ENCODE results near the gene PDCD1. TPM values are rescaled to one million over a fixed set of nuclear protein-coding genes. Genes with fewer than 3 reads are reported as not detected.

Gene PDCD1
- total RNA-seq, 1 experiment from 2014 or later: 0.22 TPM

DNA sequence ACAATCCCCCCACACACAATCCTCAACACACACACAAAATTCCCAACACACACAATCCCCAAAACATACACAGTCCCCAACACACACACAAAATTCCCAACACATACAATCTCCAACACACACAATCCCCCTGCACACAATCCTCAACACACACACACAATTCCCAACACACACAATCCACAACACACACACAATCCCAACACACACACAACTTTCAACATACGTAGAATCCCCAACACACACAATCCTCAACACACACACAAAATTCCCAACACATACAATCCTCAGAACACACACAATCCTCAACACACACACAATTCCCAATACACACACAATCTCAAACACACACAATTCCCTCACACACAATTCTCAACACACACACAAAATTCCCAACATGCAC is 2.6 kb upstream of the PDCD1 start:
- Histone ChIP-seq H3K79me2 (ENCODE audit: insufficient read depth, low read length) (no peaks in the 10 kb centered on the region), H3K9ac (ENCODE audit: low read length) (no peak overlapping the region), H3K27ac (ENCODE audit: low read depth, low read length) (no peak overlapping the region), H4K20me1 (ENCODE audit: insufficient read depth) (no peaks in the 10 kb centered on the region), H3K4me3 (replicated peaks in 1 of 2; ENCODE audit: low read depth in 1 of 2, low read length in 2 of 2) (no peak overlapping the region), H3K9me2 (ENCODE audit: insufficient read depth) (no peaks in the 10 kb centered on the region), H2AFZ (ENCODE audit: low read depth, low read length, poor library complexity, severe bottlenecking) (no peak overlapping the region), H3K27me3 (ENCODE audit: insufficient read depth, low read length) (no peaks in the 10 kb centered on the region), H3K4me1 (ENCODE audit: control insufficient read depth in 1 of 2, insufficient read depth in 2 of 2, low read length in 2 of 2) (no peaks in the 10 kb centered on the region; a peak in 1 of 4 replicates), H3K36me3 (ENCODE audit: control insufficient read depth in 1 of 2, insufficient read depth in 2 of 2, low read length in 2 of 2) (no peaks in the 10 kb centered on the region), H3K9me3 (ENCODE audit: control insufficient read depth in 1 of 2, insufficient read depth in 1 of 2, low read depth in 1 of 2, low read length in 2 of 2) (peaks cover 0 to 9% of the 10 kb centered on the region in 2 experiments; a peak in 1 of 4 replicates), H3K4me2 (ENCODE audit: low read length) (no peak overlapping the region)
- CTCF ChIA-PET: no interaction called here
- no peak for DNase-seq (ENCODE audit: low read depth, low spot score)
- BruUV-seq (replicated peaks): no TSS peak
- POLR2A ChIA-PET: no interaction called here
- ATAC-seq: no peak
- RAD21 ChIA-PET (ENCODE audit: low non-redundant PET in 1 of 2, low total read pairs in 2 of 2, uncharacterized antibody in 2 of 2, unreplicated experiment in 2 of 2): no interaction called here
- intact Hi-C loops (cut with micrococcal nuclease): no loop called here
- TF ChIP-seq TCF7L2 (IDR thresholded peaks at IDR 0.05; ENCODE audit: borderline replicate concordance, extremely low read depth, insufficient read depth, insufficient read length) (no peak), POLR2A (IDR thresholded peaks at IDR 0.05; ENCODE audit: borderline replicate concordance, extremely low read depth, insufficient read depth, insufficient read length) (no peak), ZFX (IDR thresholded peaks at IDR 0.05) (no peak), ZNF274 (IDR thresholded peaks at IDR 0.05; ENCODE audit: low read depth, low read length) (no peak), CBX3 (IDR thresholded peaks at IDR 0.05; ENCODE audit: low read depth) (no peak), YY1 (IDR thresholded peaks at IDR 0.05; ENCODE audit: extremely low read depth, insufficient replicate concordance, low read depth, low read length) (no peak), SRF (IDR thresholded peaks at IDR 0.05; ENCODE audit: low read depth) (no peak), SP1 (IDR thresholded peaks at IDR 0.05; ENCODE audit: low read depth) (no peak), FOSL1 (IDR thresholded peaks at IDR 0.05; ENCODE audit: low read depth) (no peak), EZH2phosphoT487 (IDR thresholded peaks at IDR 0.05; ENCODE audit: borderline replicate concordance) (no peak), RAD21 (IDR thresholded peaks at IDR 0.05; ENCODE audit: low read depth) (no peak)
- TF ChIP-seq, protein P1, sequence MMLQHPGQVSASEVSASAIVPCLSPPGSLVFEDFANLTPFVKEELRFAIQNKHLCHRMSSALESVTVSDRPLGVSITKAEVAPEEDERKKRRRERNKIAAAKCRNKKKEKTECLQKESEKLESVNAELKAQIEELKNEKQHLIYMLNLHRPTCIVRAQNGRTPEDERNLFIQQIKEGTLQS (IDR thresholded peaks at IDR 0.05): no peak
- TF ChIP-seq, protein P2, sequence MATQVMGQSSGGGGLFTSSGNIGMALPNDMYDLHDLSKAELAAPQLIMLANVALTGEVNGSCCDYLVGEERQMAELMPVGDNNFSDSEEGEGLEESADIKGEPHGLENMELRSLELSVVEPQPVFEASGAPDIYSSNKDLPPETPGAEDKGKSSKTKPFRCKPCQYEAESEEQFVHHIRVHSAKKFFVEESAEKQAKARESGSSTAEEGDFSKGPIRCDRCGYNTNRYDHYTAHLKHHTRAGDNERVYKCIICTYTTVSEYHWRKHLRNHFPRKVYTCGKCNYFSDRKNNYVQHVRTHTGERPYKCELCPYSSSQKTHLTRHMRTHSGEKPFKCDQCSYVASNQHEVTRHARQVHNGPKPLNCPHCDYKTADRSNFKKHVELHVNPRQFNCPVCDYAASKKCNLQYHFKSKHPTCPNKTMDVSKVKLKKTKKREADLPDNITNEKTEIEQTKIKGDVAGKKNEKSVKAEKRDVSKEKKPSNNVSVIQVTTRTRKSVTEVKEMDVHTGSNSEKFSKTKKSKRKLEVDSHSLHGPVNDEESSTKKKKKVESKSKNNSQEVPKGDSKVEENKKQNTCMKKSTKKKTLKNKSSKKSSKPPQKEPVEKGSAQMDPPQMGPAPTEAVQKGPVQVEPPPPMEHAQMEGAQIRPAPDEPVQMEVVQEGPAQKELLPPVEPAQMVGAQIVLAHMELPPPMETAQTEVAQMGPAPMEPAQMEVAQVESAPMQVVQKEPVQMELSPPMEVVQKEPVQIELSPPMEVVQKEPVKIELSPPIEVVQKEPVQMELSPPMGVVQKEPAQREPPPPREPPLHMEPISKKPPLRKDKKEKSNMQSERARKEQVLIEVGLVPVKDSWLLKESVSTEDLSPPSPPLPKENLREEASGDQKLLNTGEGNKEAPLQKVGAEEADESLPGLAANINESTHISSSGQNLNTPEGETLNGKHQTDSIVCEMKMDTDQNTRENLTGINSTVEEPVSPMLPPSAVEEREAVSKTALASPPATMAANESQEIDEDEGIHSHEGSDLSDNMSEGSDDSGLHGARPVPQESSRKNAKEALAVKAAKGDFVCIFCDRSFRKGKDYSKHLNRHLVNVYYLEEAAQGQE (IDR thresholded peaks at IDR 0.05; ENCODE audit: low read depth): no peak
- TF ChIP-seq, protein P3, sequence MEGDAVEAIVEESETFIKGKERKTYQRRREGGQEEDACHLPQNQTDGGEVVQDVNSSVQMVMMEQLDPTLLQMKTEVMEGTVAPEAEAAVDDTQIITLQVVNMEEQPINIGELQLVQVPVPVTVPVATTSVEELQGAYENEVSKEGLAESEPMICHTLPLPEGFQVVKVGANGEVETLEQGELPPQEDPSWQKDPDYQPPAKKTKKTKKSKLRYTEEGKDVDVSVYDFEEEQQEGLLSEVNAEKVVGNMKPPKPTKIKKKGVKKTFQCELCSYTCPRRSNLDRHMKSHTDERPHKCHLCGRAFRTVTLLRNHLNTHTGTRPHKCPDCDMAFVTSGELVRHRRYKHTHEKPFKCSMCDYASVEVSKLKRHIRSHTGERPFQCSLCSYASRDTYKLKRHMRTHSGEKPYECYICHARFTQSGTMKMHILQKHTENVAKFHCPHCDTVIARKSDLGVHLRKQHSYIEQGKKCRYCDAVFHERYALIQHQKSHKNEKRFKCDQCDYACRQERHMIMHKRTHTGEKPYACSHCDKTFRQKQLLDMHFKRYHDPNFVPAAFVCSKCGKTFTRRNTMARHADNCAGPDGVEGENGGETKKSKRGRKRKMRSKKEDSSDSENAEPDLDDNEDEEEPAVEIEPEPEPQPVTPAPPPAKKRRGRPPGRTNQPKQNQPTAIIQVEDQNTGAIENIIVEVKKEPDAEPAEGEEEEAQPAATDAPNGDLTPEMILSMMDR (IDR thresholded peaks at IDR 0.05 in 2 of 3, conservative IDR thresholded peaks at IDR 0.05 in 1 of 3; ENCODE audit: borderline replicate concordance in 1 of 3, insufficient read depth in 1 of 3, low read depth in 2 of 3, low read length in 2 of 3): no peak
- TF ChIP-seq, protein P4, sequence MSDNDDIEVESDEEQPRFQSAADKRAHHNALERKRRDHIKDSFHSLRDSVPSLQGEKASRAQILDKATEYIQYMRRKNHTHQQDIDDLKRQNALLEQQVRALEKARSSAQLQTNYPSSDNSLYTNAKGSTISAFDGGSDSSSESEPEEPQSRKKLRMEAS (IDR thresholded peaks at IDR 0.05): no peak

Measured in HCT116 (cell line).